NCI-H1694 (cell line): Measurements from ENCODE around the gene SFT2D2.

Source experiments
- DNase-seq: peaks from one replicate; lab custom pipeline; 2025; lab: John Stamatoyannopoulos, UW

The SFT2D2 gene

DNA sequence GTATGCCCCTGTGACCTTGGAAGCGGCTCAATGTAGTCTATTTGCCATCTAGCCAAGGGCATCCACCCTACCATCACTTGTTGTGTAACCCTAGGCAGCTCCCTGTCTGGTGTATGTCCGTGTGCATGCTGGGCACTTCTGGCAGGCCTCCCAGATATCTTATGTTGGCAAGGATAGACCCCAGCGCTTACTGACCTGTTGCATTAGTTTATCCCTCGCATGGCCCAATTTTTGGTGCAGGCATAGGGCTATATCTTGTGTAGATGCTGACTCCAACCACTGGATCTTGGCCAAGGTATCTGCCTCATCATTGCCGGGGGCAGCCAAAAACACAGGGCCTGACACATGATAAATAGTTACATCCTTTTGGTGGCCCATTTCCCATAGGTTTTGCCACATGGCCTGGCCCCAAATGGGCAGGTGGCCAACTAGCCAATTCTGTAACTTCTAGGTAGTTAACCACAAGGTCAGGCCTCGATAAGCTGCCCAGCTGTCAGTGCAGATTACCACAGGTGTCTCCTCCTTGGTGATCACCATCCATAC, 40.9 kb downstream of the SFT2D2 start:
- no peak for DNase-seq

DNA sequence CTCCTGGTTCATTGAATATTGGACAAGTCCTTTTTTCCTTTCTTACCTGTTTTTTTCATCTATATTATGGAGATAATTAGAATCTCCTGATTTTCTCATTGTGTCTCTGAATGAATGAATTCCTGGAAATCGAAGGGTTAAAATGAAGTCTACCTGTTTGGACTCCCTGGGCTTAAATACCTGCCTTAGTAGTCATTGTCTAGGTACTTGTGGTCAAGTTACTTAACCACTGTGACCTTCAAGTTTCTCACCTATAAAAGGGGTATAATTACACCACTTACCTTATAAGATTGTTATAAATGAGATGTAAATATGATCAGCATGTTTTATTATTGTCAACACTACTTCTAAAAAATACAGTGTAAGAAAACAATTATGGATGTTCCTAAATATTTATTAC, 45.8 kb downstream of the SFT2D2 start:
- no peak for DNase-seq

DNA sequence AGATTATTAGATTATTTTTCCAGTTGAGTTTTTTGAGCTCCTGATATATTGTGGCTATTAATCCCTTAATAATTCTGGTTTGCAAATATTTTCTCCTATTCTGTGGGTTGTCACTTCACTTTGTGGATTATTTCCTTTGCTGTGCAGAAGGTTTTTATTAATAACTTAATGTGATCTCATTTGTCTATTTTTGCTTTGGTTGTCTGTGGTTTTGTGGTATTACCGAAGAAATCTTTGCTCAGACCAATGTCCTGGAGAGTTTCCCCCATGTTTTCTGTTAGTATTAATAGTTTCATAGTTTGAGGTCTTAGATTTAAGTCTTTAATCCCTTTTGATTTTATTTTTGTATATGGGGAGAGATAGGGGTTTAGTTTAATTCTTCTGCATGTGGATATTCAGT, 47.8 kb downstream of the SFT2D2 start:
- no peak for DNase-seq

DNA sequence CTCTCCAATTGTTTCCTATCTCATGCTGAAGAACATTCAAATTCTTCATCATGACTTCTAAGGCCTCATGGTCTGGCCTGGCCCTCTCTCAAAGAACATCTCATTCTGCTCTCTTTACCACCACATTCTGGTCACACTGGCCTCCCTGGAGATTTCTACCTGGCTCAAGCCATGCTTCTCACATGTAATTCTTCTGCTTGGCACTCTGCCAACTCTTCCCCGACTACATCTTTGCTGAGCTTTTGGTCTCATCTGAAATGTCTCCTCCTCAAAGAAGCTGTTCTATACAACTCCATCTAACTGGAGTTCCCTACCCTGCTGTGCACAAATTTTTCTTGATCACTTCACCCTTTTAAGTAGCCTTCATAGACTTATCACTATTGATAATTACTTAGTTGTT, 53.4 kb downstream of the SFT2D2 start:
- no peak for DNase-seq

DNA sequence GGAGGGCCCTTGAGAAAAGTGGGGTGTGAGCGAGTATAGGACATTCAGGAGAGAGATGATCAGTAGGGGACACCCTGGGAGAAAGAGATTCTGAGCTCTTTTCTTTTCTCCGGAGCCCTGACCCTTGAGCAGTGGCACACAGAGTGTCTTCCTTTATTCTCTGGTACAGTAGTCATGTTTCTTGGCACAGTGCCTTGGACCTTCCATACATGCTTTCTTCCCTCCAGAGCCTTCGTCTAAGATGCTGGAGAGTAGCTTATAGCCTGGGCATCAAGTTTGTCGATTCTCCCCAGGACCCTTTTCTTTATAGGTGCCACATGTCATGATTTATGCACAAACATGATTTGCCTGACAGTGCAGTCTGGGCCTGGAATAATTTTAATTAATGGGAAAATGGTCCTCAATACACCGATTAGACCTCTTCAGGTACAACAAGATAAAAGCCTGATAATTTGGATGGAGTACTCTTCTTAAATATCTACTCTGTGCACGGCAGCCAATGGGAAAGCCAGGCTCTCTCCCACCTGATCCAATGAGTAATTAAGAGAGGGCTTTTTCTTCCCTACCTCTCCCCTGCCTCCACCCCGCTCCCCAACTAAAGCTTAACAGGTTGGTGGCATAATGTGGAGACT, 54.6 kb downstream of the SFT2D2 start, which contains the start of gene TBX19:
TSS of gene TBX19 (plus strand) at position 582 of the 632 bp plus-strand sequence. CDS start 214 bp downstream, outside the sequence.
- no peak for DNase-seq

DNA sequence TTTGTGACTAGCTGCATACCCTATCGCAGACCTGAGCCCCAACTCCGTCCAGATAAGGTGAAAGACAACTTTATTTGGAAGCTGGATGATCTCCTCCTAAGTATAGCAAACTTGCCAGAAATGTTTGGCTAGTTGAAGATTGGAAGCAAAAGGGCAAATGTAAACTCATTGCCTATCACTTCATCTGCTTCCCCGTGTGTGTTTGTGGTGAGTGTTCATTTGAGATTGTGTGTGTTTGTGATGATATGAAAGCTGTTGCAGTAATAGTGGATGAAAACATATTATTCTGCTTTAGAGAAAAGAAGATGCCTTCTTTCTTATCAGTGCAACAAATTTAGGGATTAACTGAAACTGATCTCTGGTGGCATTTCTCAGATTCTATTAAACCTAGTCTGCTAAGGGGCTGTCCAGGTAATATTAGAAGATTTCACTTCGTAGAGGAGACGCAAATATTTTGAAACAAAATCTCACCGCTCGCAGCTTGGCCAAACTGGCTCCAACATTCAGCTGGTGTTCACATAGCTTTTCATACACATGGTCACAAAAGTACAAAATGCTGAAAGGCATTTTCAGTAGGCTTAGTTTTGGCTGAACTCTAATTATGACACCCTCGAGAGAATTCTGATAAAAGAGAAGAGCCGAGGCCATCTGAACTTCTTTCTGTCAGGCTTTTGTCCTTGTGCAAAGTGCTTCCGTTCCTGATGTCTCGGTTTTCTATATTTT, 56.0 kb downstream of the SFT2D2 start:
- DNase-seq = no peak

DNA sequence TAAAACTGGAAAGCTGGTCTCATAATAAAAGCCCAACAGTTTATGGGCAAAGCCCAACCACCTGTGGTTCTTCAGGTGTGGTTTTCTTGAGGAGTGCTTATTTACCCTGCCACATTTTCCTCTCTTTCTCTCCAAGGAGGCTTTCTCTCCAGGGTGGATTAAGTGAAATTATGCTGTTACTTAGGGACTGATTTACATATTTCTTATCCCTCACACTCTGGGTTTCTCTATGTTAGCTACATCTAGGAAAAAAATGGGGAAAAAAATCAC, 59.7 kb downstream of the SFT2D2 start:
- no peak for DNase-seq

DNA sequence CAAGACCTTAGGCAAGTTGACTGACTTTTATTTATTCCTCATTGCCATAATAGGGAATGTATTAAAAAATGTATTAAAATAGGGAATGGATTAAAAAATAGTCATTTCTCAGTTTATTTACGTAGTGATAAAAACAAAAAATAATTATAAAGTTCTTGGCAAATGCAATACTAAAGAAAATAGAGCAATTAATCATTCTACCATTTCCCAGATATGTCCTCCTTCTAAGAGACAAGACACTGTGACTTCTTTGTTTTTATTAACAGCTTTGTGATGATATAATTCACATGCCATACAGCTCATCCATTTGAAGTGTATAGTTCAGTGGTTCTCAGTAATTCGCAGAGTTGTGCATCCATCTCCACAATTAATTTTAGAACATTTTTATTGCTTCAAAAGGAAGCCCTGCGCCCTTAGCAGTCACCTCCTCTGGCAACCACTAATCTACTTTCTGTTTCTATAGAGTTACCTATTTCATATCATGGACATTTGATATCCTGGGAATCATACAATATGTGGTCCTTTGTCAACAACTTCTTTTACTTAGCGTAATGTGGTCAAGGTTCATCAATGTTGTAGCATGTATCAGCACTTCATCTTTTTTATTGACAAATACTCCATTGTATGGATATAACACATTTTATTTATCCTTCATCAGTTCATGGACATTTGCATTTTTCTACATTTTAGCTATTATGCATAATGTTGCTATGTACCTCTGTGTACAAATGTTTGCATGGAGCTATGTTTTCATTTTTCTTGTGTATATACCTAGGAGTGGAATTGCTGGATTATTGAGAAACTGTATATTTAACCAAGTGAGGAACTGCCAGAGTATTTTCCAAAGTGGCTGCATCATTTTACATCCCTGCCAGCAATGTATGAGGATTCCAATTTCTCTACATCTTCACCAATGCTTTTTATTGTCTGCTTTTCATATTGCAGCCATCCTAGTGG, 60.4 kb downstream of the SFT2D2 start:
- DNase-seq = no peak

DNA sequence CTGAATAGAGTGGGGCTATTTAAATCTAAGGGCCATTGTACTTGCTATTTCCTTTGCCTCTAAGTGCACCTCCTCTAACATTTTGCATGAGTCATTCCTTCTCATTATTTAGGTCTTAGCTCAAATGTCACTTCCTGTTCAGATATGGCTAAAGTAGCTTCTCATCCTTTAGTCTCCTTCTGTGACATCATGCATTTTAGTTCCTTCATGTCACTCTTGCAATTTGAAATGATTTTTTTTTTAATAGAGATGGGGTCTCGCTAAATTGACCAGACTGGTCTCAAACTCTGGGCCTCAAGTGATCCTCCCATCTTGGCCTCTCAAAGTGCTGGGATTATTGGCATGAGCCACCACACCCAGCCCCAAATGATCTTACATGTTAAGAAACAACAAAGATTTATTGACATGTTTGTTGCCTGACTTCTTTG, 61.4 kb downstream of the SFT2D2 start:
- no peak for DNase-seq

DNA sequence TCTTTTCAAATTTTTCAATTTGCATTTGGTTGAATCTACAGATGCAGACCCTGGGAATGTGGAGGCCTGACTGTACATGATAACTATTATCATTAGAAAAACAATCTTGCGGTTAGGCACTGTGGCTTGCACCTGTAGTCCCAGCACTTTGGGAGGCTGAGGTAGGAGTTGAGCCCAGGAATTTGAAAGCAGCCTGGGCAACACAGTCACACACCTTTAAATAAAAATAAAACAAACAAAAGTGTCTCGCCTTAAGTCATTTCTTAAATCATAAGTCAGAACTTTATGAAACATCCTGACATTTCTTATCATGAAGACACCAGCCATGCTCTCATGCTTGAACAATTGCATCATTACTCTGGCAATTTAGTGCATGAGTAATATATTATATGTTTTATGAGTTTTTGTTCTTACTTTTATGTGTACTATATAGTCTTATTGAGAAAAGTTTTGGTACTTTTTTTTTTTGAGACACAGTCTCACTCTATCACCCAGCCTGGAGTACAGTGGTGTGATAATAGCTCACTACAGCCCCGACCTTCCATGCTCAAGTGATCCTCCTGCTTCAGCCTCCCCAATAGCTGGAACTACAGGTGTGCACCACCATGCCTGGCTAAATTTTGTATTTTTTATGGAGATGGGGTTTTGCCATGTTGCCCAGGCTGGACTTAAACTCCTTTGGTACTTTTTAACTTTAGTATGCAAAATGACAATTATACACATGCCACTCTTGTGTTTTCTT, 62.7 kb downstream of the SFT2D2 start:
- no peak for DNase-seq

DNA sequence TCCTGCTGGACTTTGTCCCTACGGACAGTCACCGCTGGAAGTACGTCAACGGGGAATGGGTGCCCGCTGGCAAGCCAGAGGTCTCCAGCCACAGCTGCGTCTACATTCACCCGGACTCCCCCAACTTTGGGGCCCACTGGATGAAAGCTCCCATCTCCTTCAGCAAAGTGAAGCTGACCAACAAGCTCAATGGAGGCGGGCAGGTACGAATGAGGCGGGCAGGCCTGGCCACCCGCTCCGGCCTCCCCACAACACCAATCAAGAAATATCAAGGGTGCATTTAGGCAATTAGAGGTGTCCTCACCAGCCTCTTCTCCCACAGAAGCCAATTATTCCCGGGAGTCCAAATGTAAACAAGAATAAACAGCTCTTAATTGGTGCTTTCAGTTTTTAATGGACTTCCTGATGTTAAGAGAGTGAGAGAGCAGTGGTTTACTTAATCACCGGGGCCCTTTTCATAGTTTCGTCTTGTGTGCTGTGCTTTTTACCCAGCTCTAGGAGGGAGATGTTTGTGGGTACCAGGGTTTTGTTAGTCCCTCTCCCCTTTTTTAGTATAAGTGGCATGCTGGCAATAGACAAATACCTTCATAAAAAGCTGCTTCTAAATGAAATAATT, 65.5 kb downstream of the SFT2D2 start:
- no peak for DNase-seq

DNA sequence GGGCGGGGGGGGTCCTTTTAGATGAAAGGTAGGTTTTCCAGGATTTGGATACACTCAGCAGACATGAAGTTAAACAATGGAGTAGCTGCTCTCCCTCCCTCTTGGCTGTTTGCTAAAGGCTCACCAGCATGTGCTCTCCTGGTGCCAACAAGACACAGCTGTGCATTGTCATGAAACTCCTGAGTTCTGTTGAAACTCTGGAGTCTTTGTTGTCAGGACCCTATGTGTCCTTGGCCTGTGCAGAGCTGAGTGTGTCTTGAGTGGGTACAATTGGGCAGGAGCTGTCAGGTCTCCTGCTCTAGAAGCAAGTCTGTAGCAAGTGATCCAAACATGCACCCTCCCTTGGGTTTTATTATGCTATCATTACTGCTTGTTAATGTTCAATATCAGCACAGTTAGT, 67.6 kb downstream of the SFT2D2 start:
- DNase-seq = no peak

DNA sequence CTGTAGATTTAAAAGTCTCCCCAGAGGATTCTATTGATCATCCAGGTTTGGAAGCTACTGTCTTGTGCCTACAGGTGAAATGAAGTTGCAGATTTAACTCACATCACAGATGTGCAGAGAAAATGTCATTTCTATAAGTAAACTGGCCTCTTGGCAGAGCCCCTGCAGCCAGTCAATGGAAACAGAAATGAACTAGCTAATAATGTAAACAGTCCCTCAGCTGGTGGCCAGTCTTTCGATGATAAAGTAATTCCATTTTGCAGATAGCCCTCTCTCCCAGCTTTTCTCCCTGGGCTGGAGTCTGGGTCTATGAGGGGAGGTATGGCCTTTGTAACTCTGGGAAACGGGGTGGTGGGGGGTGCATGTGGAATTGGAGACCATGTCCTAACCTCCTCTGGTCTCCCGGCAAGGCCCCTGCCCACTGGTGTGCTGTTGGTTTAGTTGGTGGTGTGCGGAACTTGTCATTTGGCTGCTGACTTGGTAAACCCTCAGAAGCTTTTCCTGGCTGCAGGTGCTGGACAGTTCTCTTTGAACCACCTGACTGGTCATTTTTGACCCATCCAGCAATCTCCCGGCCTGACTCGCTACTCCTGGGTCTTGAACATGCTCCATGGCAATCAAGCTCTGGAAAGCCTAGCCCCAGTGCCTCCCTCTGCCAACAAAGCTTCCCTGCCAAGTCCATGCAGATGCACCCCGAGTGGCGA, 69.8 kb downstream of the SFT2D2 start:
- DNase-seq = no peak

DNA sequence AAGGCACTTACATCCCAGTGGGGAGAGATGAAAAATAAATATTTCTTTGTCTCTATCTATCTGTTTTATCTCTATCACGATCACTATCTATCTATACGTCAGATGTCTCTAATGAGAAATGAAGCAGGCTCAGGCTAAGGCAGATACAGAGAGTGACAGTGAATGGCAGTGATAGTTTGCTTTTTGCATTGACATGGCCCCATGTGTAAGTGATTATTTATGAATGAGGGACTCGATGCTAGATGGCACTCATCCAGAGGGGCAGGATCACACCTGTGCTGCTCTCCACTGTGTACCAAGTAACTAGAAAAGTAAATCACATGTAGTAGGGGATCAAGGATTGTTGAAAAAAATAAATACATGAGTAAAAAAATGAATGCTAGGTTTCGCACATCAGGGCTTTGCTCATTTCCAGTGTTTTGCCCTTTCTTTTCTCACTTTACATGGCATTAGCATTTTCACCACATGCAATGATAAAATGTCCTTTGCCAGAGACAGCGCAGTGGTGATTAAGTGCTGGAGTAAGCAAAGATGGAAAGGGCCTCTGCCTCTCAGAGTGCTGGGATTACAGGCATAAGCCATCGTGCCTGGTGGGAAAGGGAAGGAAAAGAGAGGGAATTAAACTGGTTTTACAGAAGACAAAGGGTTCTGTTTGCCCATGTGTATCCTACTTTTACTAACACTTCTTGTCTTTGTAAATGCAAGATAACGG, 71.4 kb downstream of the SFT2D2 start:
- no peak for DNase-seq

DNA sequence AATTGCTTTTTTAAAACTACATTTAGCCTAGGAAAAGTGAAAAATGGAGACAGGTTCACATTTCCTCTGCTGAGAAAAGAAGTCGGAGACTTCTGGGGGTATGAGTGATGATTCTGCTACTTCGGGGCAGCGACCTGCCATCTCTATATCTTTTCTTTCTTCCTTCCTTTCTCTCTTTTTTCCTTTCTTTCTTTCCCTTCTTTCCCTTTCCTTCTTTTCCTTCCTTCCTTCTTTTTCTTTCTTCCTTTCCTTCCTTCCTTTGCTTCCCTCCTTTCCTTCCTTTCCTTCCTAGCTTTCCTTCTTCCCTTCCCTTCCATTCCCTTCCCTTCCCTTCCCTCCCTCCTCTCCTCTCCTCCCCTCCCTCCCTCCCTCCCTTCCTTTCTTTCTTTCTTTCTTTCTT, 72.6 kb downstream of the SFT2D2 start:
- DNase-seq = no peak

DNA sequence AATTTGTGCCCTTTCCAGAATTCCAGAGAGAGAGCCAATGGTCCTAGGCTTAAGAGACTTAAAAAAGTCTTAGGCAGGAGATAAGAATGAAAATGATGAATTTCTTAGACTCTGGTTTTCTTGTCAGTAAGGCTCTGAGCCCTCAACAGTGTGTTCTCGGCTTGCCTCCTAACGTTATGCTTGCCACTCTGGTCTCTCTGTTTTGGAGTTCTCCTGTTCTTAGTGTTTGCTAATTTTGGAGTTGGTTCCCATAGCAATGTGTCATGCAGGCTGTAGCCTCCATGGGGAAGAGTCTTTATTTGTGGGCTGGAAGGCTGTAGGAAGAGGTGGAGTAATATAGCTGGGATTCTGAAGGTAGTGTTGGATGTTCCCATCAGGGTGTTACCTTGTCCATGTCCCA, 74.8 kb downstream of the SFT2D2 start:
- DNase-seq = no peak

DNA sequence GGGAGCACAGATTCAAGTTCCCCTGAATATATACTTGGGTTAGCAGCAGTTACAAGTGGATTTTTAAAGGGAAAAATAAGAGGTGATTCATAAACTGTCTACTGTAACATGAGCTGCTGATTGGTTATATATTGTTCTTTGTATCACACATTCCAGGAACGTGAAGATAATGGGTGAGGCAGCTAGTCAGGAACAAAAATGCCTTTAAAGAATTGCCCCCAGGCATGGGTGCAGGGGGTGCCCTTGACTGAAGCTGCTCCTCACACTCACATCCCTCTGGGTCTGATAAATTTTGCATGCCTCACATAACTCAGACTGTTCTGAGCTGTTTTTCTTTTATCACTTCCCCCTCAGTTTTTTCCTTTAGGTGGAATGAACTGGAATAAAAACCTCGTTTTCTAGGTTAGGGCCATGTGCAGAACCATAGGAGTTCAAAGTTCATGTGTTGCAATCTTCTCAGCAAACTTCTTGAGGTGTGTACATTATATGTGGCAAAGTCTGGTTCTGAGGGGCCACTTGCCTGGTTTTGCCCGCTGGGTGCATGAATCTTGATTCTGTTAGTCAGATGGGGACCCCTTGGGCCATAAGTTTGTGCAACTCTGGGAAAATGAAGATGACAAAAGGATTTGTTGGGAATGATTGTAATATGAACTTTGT, 76.0 kb downstream of the SFT2D2 start:
- no peak for DNase-seq
